Activated CD4-positive, alpha-beta T cell treated with anti-CD3 and anti-CD28 coated beads, Interleukin-2, amount 10 ng/mL, durations not matched to agents 24 days and 14 days (primary cell): Measurements from ENCODE around the gene KCNJ6. TPM values are rescaled to one million over a fixed set of nuclear protein-coding genes. Genes with fewer than 3 reads are reported as not detected.

Source experiments
- DNase-seq: peaks from one replicate; pipeline ENCODE4 v3.0.0; 2022
- H3K27ac Mint-ChIP-seq: one replicate; pipeline ENCODE4 v1.8.0; 2022; ENCODE audit warnings: mild to moderate bottlenecking, mixed read lengths
- H3K27me3 Mint-ChIP-seq: one replicate; pipeline ENCODE4 v1.8.0; 2022; ENCODE audit warnings: mixed read lengths
- H3K36me3 Mint-ChIP-seq: one replicate; pipeline ENCODE4 v1.8.0; 2022; ENCODE audit warnings: low read depth, mild to moderate bottlenecking, mixed read lengths
- H3K4me1 Mint-ChIP-seq: one replicate; pipeline ENCODE4 v1.8.0; 2021; ENCODE audit warnings: mixed read lengths
- H3K4me3 Mint-ChIP-seq: one replicate; pipeline ENCODE4 v1.8.0; 2022; ENCODE audit warnings: mild to moderate bottlenecking, moderate library complexity, mixed read lengths
- H3K9me3 Mint-ChIP-seq: one replicate; pipeline ENCODE4 v1.8.0; 2021; ENCODE audit warnings: mixed read lengths
- intact Hi-C: fragments of 100-400 bp; cut with micrococcal nuclease; formaldehyde crosslinking; loops from one replicate; pipeline ENCODE4 v1.15.1; 2023
- total RNA-seq: library from RNA; stranded (reverse); gene quantifications from 2 replicates; pipeline ENCODE4 v1.2.3, GENCODE V29; 2022

KCNJ6 gene
- total RNA-seq, 1 donor from 2014 or later, result not detected

GRCh38 chr21:37619464-37619974, 296.7 kb downstream of the KCNJ6 start:
- no peak for DNase-seq
- Mint-ChIP-seq H3K4me3 (no peak overlapping the region), H3K4me1 (no peaks in the 10 kb centered on the region), H3K27ac (no peak overlapping the region), H3K9me3 (no peaks in the 10 kb centered on the region), H3K36me3 (no peaks in the 10 kb centered on the region), H3K27me3 (peaks cover 8% of the 10 kb centered on the region)
- intact Hi-C loops, result no loop called here

GRCh38 chr21:37618081-37618480, 298.2 kb downstream of the KCNJ6 start:
- Mint-ChIP-seq H3K4me3 (no peak overlapping the region), H3K36me3 (no peaks in the 10 kb centered on the region), H3K4me1 (no peaks in the 10 kb centered on the region), H3K9me3 (no peaks in the 10 kb centered on the region), H3K27ac (no peak overlapping the region), H3K27me3 (peaks cover 8% of the 10 kb centered on the region)
- DNase-seq, result no peak
- intact Hi-C loops, result no loop called here

- Mint-ChIP-seq H3K9me3 (no peaks in the 10 kb centered on the region), H3K4me3 (no peak overlapping the region), H3K27me3 (peaks cover 10% of the 10 kb centered on the region), H3K36me3 (no peaks in the 10 kb centered on the region), H3K27ac (no peak overlapping the region), H3K4me1 (no peaks in the 10 kb centered on the region)
- intact Hi-C loops, result no loop called here
- DNase-seq, result no peak
Measured at GRCh38 chr21:37615962-37616361, 300.3 kb downstream of the KCNJ6 start.

- no peaks in the 10 kb centered on the region for H3K9me3 Mint-ChIP-seq
- H3K36me3 Mint-ChIP-seq, result no peaks in the 10 kb centered on the region
- H3K27ac Mint-ChIP-seq, result no peak overlapping the region
- peaks cover 15% of the 10 kb centered on the region for H3K27me3 Mint-ChIP-seq
- no peaks in the 10 kb centered on the region for H3K4me1 Mint-ChIP-seq
- no peak for DNase-seq
- intact Hi-C loops, result no loop called here
- no peak overlapping the region for H3K4me3 Mint-ChIP-seq
Measured at GRCh38 chr21:37614351-37614875, 301.8 kb downstream of the KCNJ6 start.

GRCh38 chr21:37607081-37607480, 309.2 kb downstream of the KCNJ6 start:
- no peak overlapping the region for H3K4me3 Mint-ChIP-seq
- H3K27ac Mint-ChIP-seq, result no peak overlapping the region
- peaks cover 14% of the 10 kb centered on the region for H3K27me3 Mint-ChIP-seq
- DNase-seq, result no peak
- intact Hi-C loops, result no loop called here
- H3K36me3 Mint-ChIP-seq, result no peaks in the 10 kb centered on the region
- H3K9me3 Mint-ChIP-seq, result peaks cover 5% of the 10 kb centered on the region
- no peaks in the 10 kb centered on the region for H3K4me1 Mint-ChIP-seq

GRCh38 chr21:37606549-37606948, 309.7 kb downstream of the KCNJ6 start:
- H3K4me3 Mint-ChIP-seq, result no peak overlapping the region
- intact Hi-C loops, result no loop called here
- peaks cover 14% of the 10 kb centered on the region for H3K27me3 Mint-ChIP-seq
- no peaks in the 10 kb centered on the region for H3K4me1 Mint-ChIP-seq
- no peak overlapping the region for H3K27ac Mint-ChIP-seq
- H3K9me3 Mint-ChIP-seq, result peaks cover 5% of the 10 kb centered on the region
- no peaks in the 10 kb centered on the region for H3K36me3 Mint-ChIP-seq
- DNase-seq, result no peak

- Mint-ChIP-seq H3K36me3 (no peaks in the 10 kb centered on the region), H3K9me3 (peaks cover 7% of the 10 kb centered on the region), H3K4me1 (no peaks in the 10 kb centered on the region), H3K4me3 (no peak overlapping the region), H3K27ac (no peak overlapping the region), H3K27me3 (peaks cover 11% of the 10 kb centered on the region)
- intact Hi-C loops, result no loop called here
- DNase-seq, result no peak
Measured at GRCh38 chr21:37605006-37605405, 311.3 kb downstream of the KCNJ6 start.

- H3K9me3 Mint-ChIP-seq, result peaks cover 7% of the 10 kb centered on the region
- peaks cover 5% of the 10 kb centered on the region for H3K27me3 Mint-ChIP-seq
- H3K4me1 Mint-ChIP-seq, result no peaks in the 10 kb centered on the region
- intact Hi-C loops, result no loop called here
- H3K4me3 Mint-ChIP-seq, result no peak overlapping the region
- no peaks in the 10 kb centered on the region for H3K36me3 Mint-ChIP-seq
- no peak overlapping the region for H3K27ac Mint-ChIP-seq
- no peak for DNase-seq
Measured at GRCh38 chr21:37603129-37603528, 313.1 kb downstream of the KCNJ6 start.

GRCh38 chr21:37601915-37602314, 314.3 kb downstream of the KCNJ6 start:
- Mint-ChIP-seq H3K4me3 (no peak overlapping the region), H3K4me1 (no peaks in the 10 kb centered on the region), H3K9me3 (peaks cover 7% of the 10 kb centered on the region), H3K27me3 (peaks cover 4% of the 10 kb centered on the region), H3K27ac (no peak overlapping the region), H3K36me3 (no peaks in the 10 kb centered on the region)
- no peak for DNase-seq
- intact Hi-C loops, result no loop called here

- H3K27ac Mint-ChIP-seq, result no peak overlapping the region
- no peak for DNase-seq
- peaks cover 2% of the 10 kb centered on the region for H3K27me3 Mint-ChIP-seq
- no peaks in the 10 kb centered on the region for H3K4me1 Mint-ChIP-seq
- intact Hi-C loops, result no loop called here
- H3K9me3 Mint-ChIP-seq, result peaks cover 7% of the 10 kb centered on the region
- H3K4me3 Mint-ChIP-seq, result no peak overlapping the region
- no peaks in the 10 kb centered on the region for H3K36me3 Mint-ChIP-seq
Measured at GRCh38 chr21:37601027-37601426, 315.2 kb downstream of the KCNJ6 start.

- intact Hi-C loops, result no loop called here
- no peak for DNase-seq
- no peaks in the 10 kb centered on the region for H3K36me3 Mint-ChIP-seq
- no peak overlapping the region for H3K4me3 Mint-ChIP-seq
- no peaks in the 10 kb centered on the region for H3K9me3 Mint-ChIP-seq
- H3K27me3 Mint-ChIP-seq, result peaks cover 2% of the 10 kb centered on the region
- no peak overlapping the region for H3K27ac Mint-ChIP-seq
- H3K4me1 Mint-ChIP-seq, result no peaks in the 10 kb centered on the region
Measured at GRCh38 chr21:37595944-37596343, 320.3 kb downstream of the KCNJ6 start.

GRCh38 chr21:37594472-37594951, 321.7 kb downstream of the KCNJ6 start:
- H3K27ac Mint-ChIP-seq, result no peak overlapping the region
- no peaks in the 10 kb centered on the region for H3K4me1 Mint-ChIP-seq
- H3K27me3 Mint-ChIP-seq, result peaks cover 2% of the 10 kb centered on the region
- no peaks in the 10 kb centered on the region for H3K36me3 Mint-ChIP-seq
- no peak overlapping the region for H3K4me3 Mint-ChIP-seq
- intact Hi-C loops, result no loop called here
- no peak for DNase-seq
- no peaks in the 10 kb centered on the region for H3K9me3 Mint-ChIP-seq

- intact Hi-C loops, result no loop called here
- Mint-ChIP-seq H3K4me1 (no peaks in the 10 kb centered on the region), H3K27me3 (peaks cover 2% of the 10 kb centered on the region), H3K27ac (no peak overlapping the region), H3K9me3 (no peaks in the 10 kb centered on the region), H3K4me3 (no peak overlapping the region), H3K36me3 (no peaks in the 10 kb centered on the region)
- DNase-seq, result no peak
Measured at GRCh38 chr21:37593740-37594471, 322.4 kb downstream of the KCNJ6 start.

- Mint-ChIP-seq H3K36me3 (no peaks in the 10 kb centered on the region), H3K4me3 (no peak overlapping the region), H3K27me3 (no peaks in the 10 kb centered on the region), H3K4me1 (no peaks in the 10 kb centered on the region), H3K27ac (no peak overlapping the region), H3K9me3 (no peaks in the 10 kb centered on the region)
- intact Hi-C loops, result no loop called here
- DNase-seq, result no peak
Measured at GRCh38 chr21:37593015-37593414, 323.2 kb downstream of the KCNJ6 start.
